ENCODE measurements around the gene ANKRD11.
"Not testable (repeated sequence)": the region's sequence is repeated elsewhere in the genome, so short reads cannot be mapped to it uniquely, and the experiment has no call there.

ANKRD11 gene

DNA sequence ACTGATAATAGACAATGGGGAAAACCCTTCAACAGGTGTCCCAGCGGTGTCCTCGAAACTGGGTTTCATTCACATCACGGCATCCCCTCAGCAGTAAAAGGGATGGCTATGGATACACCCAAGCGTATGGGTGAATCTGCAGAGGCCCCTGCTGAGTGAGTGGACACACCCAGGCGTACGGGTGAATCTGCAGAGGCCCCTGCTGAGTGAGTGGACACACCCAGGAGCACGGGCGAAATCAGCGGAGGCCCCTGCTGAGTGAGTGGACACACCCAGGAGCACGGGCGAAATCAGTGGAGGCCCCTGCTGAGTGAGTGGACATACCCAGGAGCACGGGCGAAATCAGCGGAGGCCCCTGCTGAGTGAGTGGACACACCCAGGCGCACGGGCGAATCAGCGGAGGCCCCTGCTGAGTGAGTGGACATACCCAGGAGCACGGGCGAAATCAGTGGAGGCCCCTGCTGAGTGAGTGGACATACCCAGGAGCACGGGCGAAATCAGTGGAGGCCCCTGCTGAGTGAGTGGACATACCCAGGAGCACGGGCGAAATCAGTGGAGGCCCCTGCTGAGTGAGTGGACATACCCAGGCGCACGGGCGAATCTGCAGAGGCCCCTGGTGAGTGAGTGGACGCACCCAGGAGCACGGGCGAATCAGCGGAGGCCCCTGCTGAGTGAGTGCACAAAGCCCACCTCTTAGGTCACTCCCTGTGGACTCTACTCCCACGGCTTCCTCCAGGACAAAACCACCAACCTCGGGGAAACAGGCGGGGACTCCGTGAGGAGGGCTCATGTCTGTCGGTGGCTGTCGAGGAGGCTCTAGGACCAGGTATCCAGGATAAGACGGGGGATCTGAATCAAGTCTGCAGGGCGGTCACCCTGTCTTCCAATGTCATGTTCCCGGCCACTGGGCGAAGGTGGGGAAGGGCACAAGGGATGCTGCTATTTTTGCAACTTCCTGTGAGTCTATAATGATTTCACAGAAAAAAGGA is 161.7 kb downstream of the ANKRD11 start:
- DNase-seq (ENCODE audit: low read depth), result not testable (repeated sequence)

GRCh38 chr16:89326721-89327120 is 163.6 kb downstream of the ANKRD11 start:
- no peak for DNase-seq (ENCODE audit: low read depth)

DNA sequence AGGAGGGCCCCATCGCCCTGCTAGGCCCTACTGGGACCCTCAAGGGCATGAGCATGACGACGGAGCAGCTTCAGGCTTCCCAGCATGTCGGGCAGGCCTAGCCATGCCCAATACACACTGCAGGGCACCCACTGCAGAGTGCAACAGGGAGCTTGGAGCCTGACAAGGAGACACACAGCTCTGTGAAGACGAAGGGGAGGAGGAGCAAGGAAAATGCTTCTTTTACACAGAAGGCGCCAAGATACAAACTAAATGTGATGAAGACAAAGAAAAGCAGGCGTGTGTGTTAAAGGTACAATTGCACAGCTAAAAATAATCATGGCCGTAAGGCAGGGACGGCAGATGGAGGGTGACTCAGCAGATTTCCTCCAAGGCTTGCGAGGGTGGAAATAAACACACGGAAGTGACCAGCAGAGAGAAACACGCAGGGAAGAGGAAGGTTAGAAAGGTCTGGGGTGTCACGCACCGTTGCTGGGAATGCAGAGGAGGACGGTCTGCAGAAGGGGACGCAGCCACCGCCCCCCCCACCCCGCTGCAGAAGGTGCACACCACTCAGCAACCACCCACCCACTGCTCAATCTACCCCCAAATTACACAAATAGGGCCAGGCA is 164.4 kb downstream of the ANKRD11 start:
- peak; percentile 87 for DNase-seq (ENCODE audit: low read depth)

GRCh38 chr16:89324056-89325010 is 166.0 kb downstream of the ANKRD11 start:
- peak; percentile 81 for DNase-seq (ENCODE audit: low read depth)

DNA sequence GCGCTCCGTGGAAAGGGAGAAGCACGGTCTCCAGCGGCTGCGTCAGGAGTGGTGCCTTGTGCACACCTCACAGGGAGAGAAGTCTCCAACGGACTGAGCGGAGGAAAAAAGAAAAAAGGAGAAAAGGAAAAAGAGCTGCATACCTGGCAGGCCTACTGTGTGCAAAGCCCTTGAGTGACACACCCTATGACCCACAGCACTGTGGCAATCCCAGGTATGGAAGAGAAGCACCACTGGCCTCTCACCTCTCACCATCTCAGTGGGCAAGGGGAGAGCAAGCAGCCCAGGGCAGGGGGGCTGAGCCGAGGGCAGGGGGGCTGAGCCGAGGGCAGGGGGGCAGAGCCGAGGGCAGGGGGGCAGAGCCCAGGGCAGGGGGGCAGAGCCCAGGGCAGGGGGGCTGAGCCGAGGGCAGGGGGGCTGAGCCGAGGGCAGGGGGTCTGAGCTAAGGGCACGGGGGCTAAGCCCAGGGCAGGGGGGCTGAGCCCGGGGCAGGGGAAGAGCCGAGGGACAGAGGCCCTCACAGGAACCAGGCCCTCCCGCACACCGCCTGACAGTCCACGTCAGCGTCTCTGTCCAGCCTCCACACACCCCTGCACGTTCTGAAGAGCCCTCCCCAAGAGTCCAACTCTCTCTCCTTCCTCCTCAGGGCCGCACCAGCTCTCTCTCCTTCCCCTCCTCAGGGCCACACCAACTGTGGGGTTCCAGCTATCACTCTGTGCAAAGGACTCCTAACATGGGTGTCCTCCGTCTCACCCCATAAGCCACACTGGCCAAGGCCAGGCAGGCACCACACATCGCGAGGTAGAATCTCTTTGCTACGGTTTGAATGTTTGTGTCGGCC is 167.0 kb downstream of the ANKRD11 start:
- DNase-seq (ENCODE audit: low read depth), result no peak

- peak; percentile 80 for DNase-seq (ENCODE audit: low read depth)
These were observed 167.8 kb downstream of the ANKRD11 start for GRCh38 chr16:89322321-89323119.

- DNase-seq (ENCODE audit: low read depth), result peak; percentile 71
These were observed 169.4 kb downstream of the ANKRD11 start for GRCh38 chr16:89320782-89321501.

GRCh38 chr16:89319886-89320781 is 170.2 kb downstream of the ANKRD11 start:
- DNase-seq (ENCODE audit: low read depth), result peak; percentile 71

DNA sequence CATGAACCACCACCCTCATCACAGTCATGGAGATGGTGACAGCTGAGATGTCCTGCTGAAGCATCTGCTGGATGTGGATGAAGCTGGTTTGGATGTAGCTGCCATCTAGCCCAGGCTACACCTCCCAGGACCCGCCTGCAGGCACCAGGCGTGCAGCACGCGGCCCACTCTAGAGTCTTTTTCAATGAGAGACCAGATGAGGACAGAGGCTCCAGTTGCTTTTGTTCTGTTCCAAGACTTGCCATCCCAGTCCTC is 170.8 kb downstream of the ANKRD11 start:
- DNase-seq (ENCODE audit: low read depth), result no peak

DNA sequence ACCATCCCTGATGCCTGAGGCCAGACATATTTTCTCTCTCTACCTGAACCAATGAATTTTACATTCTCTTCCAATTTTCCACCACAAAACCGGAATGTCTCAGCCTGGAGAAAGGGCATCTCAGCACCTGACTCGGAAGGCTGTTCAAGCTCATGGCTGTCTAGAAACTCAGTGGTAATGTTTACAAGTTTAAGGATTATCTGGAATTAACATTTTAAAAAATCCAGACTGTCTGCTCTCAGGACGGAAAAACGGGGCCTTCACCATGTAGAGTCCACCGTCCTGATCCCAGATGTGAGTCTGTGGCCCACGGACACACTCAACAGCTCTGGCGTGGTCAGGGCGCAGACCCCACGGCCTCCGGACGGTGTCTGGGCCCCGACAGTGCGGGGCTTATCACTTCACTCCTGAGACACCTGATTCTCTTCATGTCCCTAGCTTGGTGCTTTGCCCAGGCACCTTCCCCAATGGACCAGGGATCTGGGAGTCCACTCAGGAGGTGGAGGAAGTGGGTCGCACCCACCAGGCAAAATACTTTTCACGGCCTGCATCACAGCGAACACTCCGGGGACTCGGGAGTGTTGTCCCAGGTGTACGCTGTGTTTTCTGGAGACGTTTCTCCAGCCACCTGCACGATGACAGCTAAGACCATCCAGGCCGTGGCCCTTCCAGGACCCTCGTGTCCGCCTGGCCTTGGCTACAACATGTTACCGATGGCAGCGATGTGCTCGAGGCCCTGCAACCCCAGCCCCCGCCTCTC is 171.3 kb downstream of the ANKRD11 start:
- DNase-seq (ENCODE audit: low read depth), result no peak

DNA sequence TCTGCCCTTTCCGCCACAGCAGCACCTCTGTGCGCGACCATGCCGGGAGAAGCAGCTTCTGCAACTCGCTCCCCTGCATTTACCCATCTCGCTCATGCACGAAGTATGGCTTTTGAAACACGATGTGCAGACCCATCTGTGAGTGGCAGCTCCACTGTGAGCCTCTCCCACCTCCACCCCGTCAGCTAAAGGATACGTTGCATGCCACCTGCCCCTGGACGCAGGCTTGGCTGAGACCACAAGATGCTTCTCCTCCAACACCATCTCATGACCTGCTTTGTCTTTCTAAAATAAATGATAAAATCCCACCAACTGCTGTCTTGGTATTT is 172.0 kb downstream of the ANKRD11 start:
- no peak for DNase-seq (ENCODE audit: low read depth)

DNA sequence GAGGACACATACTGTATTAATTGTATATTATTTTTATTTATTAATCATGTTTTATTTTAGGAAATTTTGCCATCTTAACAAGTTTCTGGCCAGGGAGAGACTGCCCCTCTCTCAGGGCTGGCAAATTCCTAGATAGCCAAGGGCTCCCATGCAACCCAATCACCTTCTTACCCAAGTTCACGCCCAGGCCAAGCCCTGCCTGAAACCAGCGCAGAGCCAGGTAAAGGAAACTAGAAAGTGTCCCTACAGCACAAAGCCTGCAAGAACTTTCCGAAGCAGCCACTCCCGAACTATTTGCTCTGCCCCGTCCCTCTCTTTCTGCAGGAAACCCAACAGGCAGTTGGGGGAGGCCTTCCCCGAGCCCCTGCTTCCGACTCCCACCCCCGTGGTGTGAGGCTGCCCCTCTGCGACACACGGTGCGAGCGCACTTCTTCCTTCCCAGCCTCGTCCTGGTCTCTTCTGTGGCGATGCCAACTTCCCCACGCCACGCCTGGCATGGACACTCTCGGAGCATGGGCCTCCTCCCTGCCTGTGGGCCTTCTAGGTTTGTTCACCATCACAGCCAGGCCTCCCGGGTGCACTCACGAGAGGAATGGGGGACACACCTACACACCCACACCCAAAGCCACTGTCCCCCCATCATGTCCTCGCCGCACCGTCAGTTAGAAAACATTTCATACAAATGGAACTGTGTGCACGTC is 172.5 kb downstream of the ANKRD11 start:
- no peak for DNase-seq (ENCODE audit: low read depth)

GRCh38 chr16:89317101-89317671 is 173.2 kb downstream of the ANKRD11 start:
- DNase-seq (ENCODE audit: low read depth), result no peak

DNA sequence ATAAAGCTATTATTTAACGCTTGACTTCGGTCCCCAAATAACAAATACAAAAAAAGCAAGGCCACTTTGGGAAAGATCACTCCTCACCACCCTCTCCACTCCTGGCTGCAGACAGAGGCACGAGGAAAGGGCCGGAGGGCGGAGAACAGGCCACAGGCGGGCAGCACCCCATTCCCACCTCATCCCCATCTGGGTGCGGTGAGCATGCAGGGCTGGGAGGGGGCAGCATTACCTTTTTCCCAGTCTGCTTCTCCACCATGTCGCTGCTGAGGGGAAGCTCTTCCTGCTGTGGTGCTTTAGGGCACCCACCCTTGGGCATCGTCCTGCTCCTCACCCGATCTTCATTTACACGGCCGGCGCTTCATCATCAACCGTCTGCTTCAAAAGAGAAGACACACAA is 173.7 kb downstream of the ANKRD11 start:
- no peak for DNase-seq (ENCODE audit: low read depth)

DNA sequence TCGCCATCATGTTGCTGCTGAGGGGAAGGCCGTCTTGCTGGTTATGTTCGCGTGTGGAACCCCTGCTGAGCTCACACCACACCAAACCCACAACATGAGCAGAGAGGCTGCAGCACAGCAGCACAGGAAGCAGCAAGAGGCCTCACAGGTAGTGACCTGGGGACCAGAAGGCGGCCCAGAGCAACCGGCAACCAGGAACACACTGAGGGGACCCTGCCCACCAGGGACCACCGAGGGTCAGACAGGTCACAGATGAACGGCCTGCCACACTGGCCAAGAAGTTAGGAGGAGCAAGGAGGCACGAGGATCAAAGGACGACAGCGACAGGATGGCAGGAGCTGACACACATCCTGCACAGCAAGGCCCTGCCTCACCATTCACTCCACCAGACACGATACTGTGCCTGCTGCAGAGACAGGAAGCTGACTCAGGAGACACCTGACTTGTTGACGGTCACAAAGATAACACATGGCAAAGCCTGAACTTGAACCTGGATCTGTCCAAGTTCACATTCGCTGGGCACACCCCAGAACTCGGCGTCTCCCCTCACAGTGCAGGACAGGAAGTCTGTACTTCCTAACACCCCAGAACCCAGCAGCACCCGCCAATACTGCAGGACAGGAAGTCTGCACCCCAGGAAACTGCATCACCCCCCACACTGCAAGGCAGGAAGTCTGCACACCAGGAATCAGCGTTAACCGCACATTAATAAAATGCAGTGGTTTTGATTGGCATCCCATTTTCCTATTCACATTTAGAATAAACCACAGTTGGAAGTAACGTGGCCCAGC is 174.4 kb downstream of the ANKRD11 start:
- peak; percentile 82 for DNase-seq (ENCODE audit: low read depth)

- no peak for DNase-seq (ENCODE audit: low read depth)
These were observed 175.1 kb downstream of the ANKRD11 start for GRCh38 chr16:89315271-89315670.

DNA sequence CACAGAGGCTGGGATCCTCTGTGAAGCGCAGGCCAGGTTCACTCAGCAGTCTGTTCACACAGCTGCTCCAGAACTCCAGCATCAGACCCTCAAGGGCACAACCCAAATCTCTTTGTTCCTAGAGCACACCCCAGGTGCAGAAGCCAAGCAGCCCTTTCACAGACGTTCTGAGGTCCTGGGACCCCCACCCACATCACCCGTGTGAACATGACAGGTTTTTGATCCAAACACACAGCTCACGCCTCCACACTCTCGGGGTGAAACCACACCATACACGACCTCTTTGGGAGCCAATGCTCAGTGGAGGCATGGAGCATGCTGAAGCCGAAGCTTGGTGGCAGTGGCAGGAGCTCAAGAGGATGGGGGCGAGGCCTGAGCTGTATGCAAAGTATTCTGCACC is 175.5 kb downstream of the ANKRD11 start:
- no peak for DNase-seq (ENCODE audit: low read depth)

Data from amniotic epithelial cell (primary cell).